IMR-90 (cell line): ENCODE results near the gene FAM3D.

Source experiments
- POLR2A ChIP-seq: IDR thresholded peaks from 2 replicates; pipeline ENCODE4 v1.6.1; 2012; ENCODE audit warnings: mild to moderate bottlenecking, low read depth, low read length
- SMC3 ChIP-seq: fragments of 150-350 bp; IDR thresholded peaks from 2 replicates; pipeline ENCODE4 v1.6.1; 2016; ENCODE audit warnings: low read depth, mild to moderate bottlenecking, antibody characterized with exemption, low read length, moderate library complexity
- TF ChIP-seq, protein P1 (sequence below): conservative IDR thresholded peaks from 2 replicates; pipeline ENCODE4 v1.5.1; 2012; ENCODE audit warnings: mild to moderate bottlenecking, low read depth, low read length, improper control_type of control experiment

DNA sequence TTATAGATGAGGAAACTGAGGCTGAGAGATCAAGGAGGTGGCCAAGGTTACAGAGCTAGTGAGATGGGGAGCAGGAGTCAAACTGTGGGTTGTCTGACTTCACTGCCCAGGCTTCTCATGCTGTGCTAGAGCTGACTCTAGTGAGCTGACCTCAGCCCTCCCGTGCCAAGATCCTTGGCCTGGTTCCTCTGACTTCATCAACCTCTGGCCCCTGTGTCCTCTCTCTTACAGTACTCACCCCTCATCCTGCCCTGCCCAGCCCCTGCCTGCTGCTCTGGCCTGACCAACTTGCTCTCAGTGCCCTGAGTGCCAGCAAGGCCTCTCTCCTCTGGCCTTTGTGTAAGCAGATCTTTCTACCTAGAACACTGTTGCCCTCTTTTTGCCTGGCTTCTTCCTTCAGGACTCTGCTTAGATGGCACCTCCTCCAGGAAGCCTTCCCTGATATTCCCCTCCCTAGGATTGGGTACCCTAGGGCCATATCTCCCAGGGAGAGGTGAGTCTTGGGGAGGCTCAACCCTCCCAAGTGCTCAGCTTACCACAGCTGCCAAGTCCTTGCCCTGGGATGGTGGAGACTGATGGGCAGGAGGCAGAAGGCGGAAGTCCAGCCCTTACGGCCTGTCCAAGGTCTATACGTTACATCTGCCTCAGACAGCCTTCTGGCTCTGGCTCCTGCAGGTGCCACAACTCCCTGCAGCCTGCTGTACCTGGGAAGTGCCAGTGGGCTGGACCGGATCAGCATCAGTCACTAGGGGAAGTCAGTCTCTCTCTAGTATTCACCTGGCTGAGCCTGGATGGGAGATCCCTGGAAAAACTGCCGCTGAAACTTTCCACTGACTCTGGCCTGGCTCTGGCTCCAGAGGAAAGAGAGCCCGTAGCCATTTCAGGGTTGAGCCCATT, 53.1 kb downstream of the FAM3D start:
- TF ChIP-seq, protein P1, sequence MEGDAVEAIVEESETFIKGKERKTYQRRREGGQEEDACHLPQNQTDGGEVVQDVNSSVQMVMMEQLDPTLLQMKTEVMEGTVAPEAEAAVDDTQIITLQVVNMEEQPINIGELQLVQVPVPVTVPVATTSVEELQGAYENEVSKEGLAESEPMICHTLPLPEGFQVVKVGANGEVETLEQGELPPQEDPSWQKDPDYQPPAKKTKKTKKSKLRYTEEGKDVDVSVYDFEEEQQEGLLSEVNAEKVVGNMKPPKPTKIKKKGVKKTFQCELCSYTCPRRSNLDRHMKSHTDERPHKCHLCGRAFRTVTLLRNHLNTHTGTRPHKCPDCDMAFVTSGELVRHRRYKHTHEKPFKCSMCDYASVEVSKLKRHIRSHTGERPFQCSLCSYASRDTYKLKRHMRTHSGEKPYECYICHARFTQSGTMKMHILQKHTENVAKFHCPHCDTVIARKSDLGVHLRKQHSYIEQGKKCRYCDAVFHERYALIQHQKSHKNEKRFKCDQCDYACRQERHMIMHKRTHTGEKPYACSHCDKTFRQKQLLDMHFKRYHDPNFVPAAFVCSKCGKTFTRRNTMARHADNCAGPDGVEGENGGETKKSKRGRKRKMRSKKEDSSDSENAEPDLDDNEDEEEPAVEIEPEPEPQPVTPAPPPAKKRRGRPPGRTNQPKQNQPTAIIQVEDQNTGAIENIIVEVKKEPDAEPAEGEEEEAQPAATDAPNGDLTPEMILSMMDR, result no peak
- no peak for TF ChIP-seq POLR2A
- no peak for TF ChIP-seq SMC3
